HEK293 (cell line): ENCODE results near the gene RPL4.

Experiments
- HOXD13 ChIP-seq: sonication (generic); formaldehyde crosslinking; IDR thresholded peaks from 2 replicates; pipeline ENCODE4 v1.8.0; 2022; ENCODE audit warnings: missing genetic modification reagents, borderline replicate concordance
- IKZF3 ChIP-seq: fragments of 450-650 bp; IDR thresholded peaks from 2 replicates; pipeline ENCODE4 v1.5.0; 2018; ENCODE audit warnings: missing biosample characterization, mild to moderate bottlenecking, missing genetic modification characterization, moderate library complexity
- KLF17 ChIP-seq: fragments of 450-650 bp; formaldehyde crosslinking; IDR thresholded peaks from 2 replicates; pipeline ENCODE4 v1.5.1; 2016; ENCODE audit warnings: missing biosample characterization, missing genetic modification characterization
- KLF7 ChIP-seq: fragments of 450-650 bp; formaldehyde crosslinking; IDR thresholded peaks from 2 replicates; pipeline ENCODE4 v1.5.1; 2016; ENCODE audit warnings: missing biosample characterization, missing genetic modification characterization, borderline replicate concordance
- OVOL3 ChIP-seq: fragments of 450-650 bp; formaldehyde crosslinking; IDR thresholded peaks from 2 replicates; pipeline ENCODE4 v1.5.1; 2016; ENCODE audit warnings: missing biosample characterization, missing genetic modification characterization
- SALL2 ChIP-seq: fragments of 450-650 bp; formaldehyde crosslinking; IDR thresholded peaks from 2 replicates; pipeline ENCODE4 v1.5.0; 2017; ENCODE audit warnings: missing biosample characterization, mild to moderate bottlenecking, missing genetic modification characterization, borderline replicate concordance
- SP3 ChIP-seq: fragments of 450-650 bp; formaldehyde crosslinking; IDR thresholded peaks from 2 replicates; pipeline ENCODE4 v1.5.1; 2016; ENCODE audit warnings: missing biosample characterization, missing genetic modification characterization
- ZBTB21 ChIP-seq: fragments of 450-650 bp; formaldehyde crosslinking; IDR thresholded peaks from 2 replicates; pipeline ENCODE4 v1.5.1; 2017; ENCODE audit warnings: missing biosample characterization, missing genetic modification characterization
- ZEB2 ChIP-seq: fragments of 450-650 bp; formaldehyde crosslinking; IDR thresholded peaks from 2 replicates; pipeline ENCODE4 v1.5.1; 2016; ENCODE audit warnings: missing biosample characterization, missing genetic modification characterization
- ZFP69B ChIP-seq: fragments of 450-650 bp; formaldehyde crosslinking; IDR thresholded peaks from 2 replicates; pipeline ENCODE4 v1.5.1; 2016; ENCODE audit warnings: missing biosample characterization, missing genetic modification characterization
- ZNF140 ChIP-seq: fragments of 450-650 bp; formaldehyde crosslinking; IDR thresholded peaks from 2 replicates; pipeline ENCODE4 v1.5.1; 2016; ENCODE audit warnings: missing biosample characterization, missing genetic modification characterization
- ZNF157 ChIP-seq: fragments of 450-650 bp; formaldehyde crosslinking; IDR thresholded peaks from 2 replicates; pipeline ENCODE4 v1.5.1; 2016; ENCODE audit warnings: missing biosample characterization, missing genetic modification characterization
- ZNF184 ChIP-seq: fragments of 450-650 bp; IDR thresholded peaks from 2 replicates; pipeline ENCODE4 v1.5.1; 2018; ENCODE audit warnings: missing biosample characterization, mild to moderate bottlenecking, missing genetic modification characterization
- ZNF23 ChIP-seq: fragments of 450-650 bp; formaldehyde crosslinking; IDR thresholded peaks from 2 replicates; pipeline ENCODE4 v1.5.1; 2016; ENCODE audit warnings: missing biosample characterization, missing genetic modification characterization, borderline replicate concordance
- ZNF248 ChIP-seq: fragments of 450-650 bp; formaldehyde crosslinking; IDR thresholded peaks from 2 replicates; pipeline ENCODE4 v1.5.1; 2017; ENCODE audit warnings: missing biosample characterization, missing genetic modification characterization
- ZNF266 ChIP-seq: fragments of 450-650 bp; formaldehyde crosslinking; IDR thresholded peaks from 2 replicates; pipeline ENCODE4 v1.5.1; 2016; ENCODE audit warnings: missing biosample characterization, missing genetic modification characterization, low read depth
- ZNF37A ChIP-seq: fragments of 450-650 bp; IDR thresholded peaks from 2 replicates; pipeline ENCODE4 v1.5.1; 2018; ENCODE audit warnings: missing biosample characterization, missing genetic modification characterization
- ZNF48 ChIP-seq: fragments of 450-650 bp; formaldehyde crosslinking; IDR thresholded peaks from 2 replicates; pipeline ENCODE4 v1.5.1; 2016; ENCODE audit warnings: missing biosample characterization, missing genetic modification characterization
- ZNF530 ChIP-seq: fragments of 450-650 bp; formaldehyde crosslinking; IDR thresholded peaks from 2 replicates; pipeline ENCODE4 v1.5.1; 2016; ENCODE audit warnings: low read depth, missing biosample characterization, missing genetic modification characterization
- ZNF555 ChIP-seq: fragments of 450-650 bp; formaldehyde crosslinking; conservative IDR thresholded peaks from 2 replicates; pipeline ENCODE4 v1.5.1; 2017; ENCODE audit warnings: missing biosample characterization, mild to moderate bottlenecking, missing genetic modification characterization, inconsistent platforms
- ZNF571 ChIP-seq: fragments of 450-650 bp; formaldehyde crosslinking; IDR thresholded peaks from 2 replicates; pipeline ENCODE4 v1.5.0; 2017; ENCODE audit warnings: missing biosample characterization, missing genetic modification characterization
- ZNF701 ChIP-seq: fragments of 450-650 bp; formaldehyde crosslinking; IDR thresholded peaks from 2 replicates; pipeline ENCODE4 v1.5.1; 2016; ENCODE audit warnings: missing biosample characterization, missing genetic modification characterization
- ZNF707 ChIP-seq: fragments of 450-650 bp; formaldehyde crosslinking; IDR thresholded peaks from 2 replicates; pipeline ENCODE4 v1.5.1; 2016; ENCODE audit warnings: missing biosample characterization, missing genetic modification characterization
- ZNF747 ChIP-seq: fragments of 450-650 bp; formaldehyde crosslinking; IDR thresholded peaks from 2 replicates; pipeline ENCODE4 v1.5.1; 2016; ENCODE audit warnings: missing biosample characterization, missing genetic modification characterization
- ZSCAN30 ChIP-seq: fragments of 450-650 bp; IDR thresholded peaks from 2 replicates; pipeline ENCODE4 v1.5.1; 2018; ENCODE audit warnings: missing biosample characterization, mild to moderate bottlenecking, missing genetic modification characterization, moderate library complexity
- ZXDB ChIP-seq: fragments of 450-650 bp; formaldehyde crosslinking; IDR thresholded peaks from 2 replicates; pipeline ENCODE4 v1.5.1; 2016; ENCODE audit warnings: missing biosample characterization, missing genetic modification characterization
- TF ChIP-seq, protein P1 (sequence below): fragments of 450-650 bp; formaldehyde crosslinking; IDR thresholded peaks from 2 replicates; pipeline ENCODE4 v1.5.1; 2016; ENCODE audit warnings: missing biosample characterization, missing genetic modification characterization, borderline replicate concordance
- TF ChIP-seq, protein P2 (sequence below): fragments of 450-650 bp; formaldehyde crosslinking; IDR thresholded peaks from 2 replicates; pipeline ENCODE4; 2016; ENCODE audit warnings: missing biosample characterization, missing genetic modification characterization
- TF ChIP-seq, protein P3 (sequence below): fragments of 450-650 bp; formaldehyde crosslinking; IDR thresholded peaks from 2 replicates; pipeline ENCODE4 v1.5.1; 2017; ENCODE audit warnings: missing biosample characterization, missing genetic modification characterization

Gene RPL4

DNA sequence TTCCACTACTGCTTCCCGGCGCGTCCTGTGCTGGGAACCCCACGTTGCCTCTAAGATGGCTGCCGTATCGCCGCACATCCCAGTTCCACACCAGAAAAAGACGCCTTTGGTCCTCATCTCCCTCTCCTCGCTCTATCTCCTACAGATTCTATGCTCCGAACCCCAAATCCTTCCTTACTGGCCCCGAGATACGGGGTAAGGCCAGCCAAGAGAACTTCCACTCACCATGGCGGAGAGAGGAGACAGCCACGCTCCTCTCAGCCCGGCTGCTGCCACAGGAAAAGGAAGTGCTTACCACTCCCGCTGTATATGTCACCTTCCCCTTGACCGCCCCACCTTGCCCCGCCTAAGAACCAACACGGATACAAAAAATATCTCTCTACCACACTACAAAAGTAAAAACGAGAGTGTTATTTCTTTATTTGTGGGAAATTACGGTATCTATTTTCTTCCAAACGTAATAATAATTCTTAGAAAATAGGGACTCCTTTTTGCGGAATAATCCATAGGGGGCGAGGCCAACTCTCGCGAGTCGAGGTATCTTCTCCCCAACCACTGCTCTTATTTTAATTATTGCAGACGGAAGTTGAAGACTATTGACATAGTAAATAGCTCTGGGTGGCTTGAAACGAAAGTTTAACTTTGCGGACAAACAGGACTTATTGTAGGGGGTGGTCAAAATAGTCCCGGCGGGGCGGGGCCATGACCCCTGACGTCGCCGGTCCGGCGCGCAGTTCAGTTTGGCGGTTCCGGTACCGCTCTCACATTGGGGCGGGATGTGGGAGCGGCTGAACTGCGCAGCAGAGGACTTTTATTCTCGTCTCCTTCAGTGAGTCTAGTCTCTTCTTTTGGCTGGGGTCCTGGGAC lies at the start of gene RPL4, which contains the start of gene ZWILCH (continued):
- peak; percentile 79 for TF ChIP-seq KLF17 (tag by site-specific recombination)
- no peak for TF ChIP-seq ZNF23 (tag by site-specific recombination)
- no peak; the same call in 1 of the 2 replicates for TF ChIP-seq IKZF3
- TF ChIP-seq ZNF701 (tag by site-specific recombination), result no peak
- TF ChIP-seq ZNF248 (tag by site-specific recombination), result no peak
- TF ChIP-seq, protein P1, sequence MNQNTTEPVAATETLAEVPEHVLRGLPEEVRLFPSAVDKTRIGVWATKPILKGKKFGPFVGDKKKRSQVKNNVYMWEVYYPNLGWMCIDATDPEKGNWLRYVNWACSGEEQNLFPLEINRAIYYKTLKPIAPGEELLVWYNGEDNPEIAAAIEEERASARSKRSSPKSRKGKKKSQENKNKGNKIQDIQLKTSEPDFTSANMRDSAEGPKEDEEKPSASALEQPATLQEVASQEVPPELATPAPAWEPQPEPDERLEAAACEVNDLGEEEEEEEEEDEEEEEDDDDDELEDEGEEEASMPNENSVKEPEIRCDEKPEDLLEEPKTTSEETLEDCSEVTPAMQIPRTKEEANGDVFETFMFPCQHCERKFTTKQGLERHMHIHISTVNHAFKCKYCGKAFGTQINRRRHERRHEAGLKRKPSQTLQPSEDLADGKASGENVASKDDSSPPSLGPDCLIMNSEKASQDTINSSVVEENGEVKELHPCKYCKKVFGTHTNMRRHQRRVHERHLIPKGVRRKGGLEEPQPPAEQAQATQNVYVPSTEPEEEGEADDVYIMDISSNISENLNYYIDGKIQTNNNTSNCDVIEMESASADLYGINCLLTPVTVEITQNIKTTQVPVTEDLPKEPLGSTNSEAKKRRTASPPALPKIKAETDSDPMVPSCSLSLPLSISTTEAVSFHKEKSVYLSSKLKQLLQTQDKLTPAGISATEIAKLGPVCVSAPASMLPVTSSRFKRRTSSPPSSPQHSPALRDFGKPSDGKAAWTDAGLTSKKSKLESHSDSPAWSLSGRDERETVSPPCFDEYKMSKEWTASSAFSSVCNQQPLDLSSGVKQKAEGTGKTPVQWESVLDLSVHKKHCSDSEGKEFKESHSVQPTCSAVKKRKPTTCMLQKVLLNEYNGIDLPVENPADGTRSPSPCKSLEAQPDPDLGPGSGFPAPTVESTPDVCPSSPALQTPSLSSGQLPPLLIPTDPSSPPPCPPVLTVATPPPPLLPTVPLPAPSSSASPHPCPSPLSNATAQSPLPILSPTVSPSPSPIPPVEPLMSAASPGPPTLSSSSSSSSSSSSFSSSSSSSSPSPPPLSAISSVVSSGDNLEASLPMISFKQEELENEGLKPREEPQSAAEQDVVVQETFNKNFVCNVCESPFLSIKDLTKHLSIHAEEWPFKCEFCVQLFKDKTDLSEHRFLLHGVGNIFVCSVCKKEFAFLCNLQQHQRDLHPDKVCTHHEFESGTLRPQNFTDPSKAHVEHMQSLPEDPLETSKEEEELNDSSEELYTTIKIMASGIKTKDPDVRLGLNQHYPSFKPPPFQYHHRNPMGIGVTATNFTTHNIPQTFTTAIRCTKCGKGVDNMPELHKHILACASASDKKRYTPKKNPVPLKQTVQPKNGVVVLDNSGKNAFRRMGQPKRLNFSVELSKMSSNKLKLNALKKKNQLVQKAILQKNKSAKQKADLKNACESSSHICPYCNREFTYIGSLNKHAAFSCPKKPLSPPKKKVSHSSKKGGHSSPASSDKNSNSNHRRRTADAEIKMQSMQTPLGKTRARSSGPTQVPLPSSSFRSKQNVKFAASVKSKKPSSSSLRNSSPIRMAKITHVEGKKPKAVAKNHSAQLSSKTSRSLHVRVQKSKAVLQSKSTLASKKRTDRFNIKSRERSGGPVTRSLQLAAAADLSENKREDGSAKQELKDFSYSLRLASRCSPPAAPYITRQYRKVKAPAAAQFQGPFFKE (tag by site-specific recombination), result no peak
- TF ChIP-seq ZNF266 (tag by site-specific recombination), result no peak
- TF ChIP-seq OVOL3 (tag by site-specific recombination), result no peak
- no peak for TF ChIP-seq ZNF48 (tag by site-specific recombination)
- no peak for TF ChIP-seq HOXD13 (CRISPR knock-in tag)
- no peak for TF ChIP-seq ZNF184
- TF ChIP-seq ZNF140, result no peak
- peak; percentile 96 for TF ChIP-seq ZXDB (tag by site-specific recombination)
- TF ChIP-seq, protein P2, sequence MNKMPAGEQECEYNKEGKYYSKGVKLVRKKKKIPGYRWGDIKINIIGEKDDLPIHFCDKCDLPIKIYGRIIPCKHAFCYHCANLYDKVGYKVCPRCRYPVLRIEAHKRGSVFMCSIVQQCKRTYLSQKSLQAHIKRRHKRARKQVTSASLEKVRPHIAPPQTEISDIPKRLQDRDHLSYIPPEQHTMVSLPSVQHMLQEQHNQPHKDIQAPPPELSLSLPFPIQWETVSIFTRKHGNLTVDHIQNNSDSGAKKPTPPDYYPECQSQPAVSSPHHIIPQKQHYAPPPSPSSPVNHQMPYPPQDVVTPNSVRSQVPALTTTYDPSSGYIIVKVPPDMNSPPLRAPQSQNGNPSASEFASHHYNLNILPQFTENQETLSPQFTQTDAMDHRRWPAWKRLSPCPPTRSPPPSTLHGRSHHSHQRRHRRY (tag by site-specific recombination), result no peak
- peak; percentile 97 for TF ChIP-seq SP3 (tag by site-specific recombination)
- TF ChIP-seq ZFP69B (tag by site-specific recombination), result peak; percentile 48
- TF ChIP-seq ZNF707 (tag by site-specific recombination), result no peak
- peak; percentile 97 for TF ChIP-seq KLF7 (tag by site-specific recombination)
- TF ChIP-seq ZNF37A (tag by site-specific recombination), result no peak
- TF ChIP-seq, protein P3, sequence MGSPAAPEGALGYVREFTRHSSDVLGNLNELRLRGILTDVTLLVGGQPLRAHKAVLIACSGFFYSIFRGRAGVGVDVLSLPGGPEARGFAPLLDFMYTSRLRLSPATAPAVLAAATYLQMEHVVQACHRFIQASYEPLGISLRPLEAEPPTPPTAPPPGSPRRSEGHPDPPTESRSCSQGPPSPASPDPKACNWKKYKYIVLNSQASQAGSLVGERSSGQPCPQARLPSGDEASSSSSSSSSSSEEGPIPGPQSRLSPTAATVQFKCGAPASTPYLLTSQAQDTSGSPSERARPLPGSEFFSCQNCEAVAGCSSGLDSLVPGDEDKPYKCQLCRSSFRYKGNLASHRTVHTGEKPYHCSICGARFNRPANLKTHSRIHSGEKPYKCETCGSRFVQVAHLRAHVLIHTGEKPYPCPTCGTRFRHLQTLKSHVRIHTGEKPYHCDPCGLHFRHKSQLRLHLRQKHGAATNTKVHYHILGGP (tag by site-specific recombination), result no peak
- TF ChIP-seq ZNF747, result no peak
- 0 out of 2 replicates have a peak, but pooled peaks have one; percentile 20 for TF ChIP-seq ZSCAN30 (tag by site-specific recombination)
- no peak for TF ChIP-seq SALL2 (tag by site-specific recombination)
- no peak for TF ChIP-seq ZNF530 (tag by site-specific recombination)
- 0 out of 2 replicates have a peak, but pooled peaks have one; percentile 11 for TF ChIP-seq ZNF157 (tag by site-specific recombination)
- TF ChIP-seq ZNF555 (tag by site-specific recombination), result no peak
- peak; percentile 80 for TF ChIP-seq ZBTB21 (tag by site-specific recombination)
- TF ChIP-seq ZNF571 (tag by site-specific recombination), result no peak
- TF ChIP-seq ZEB2 (tag by site-specific recombination), result peak; percentile 83
